ENCODE results near the gene TXNDC11.

- TF ChIP-seq, protein P1, sequence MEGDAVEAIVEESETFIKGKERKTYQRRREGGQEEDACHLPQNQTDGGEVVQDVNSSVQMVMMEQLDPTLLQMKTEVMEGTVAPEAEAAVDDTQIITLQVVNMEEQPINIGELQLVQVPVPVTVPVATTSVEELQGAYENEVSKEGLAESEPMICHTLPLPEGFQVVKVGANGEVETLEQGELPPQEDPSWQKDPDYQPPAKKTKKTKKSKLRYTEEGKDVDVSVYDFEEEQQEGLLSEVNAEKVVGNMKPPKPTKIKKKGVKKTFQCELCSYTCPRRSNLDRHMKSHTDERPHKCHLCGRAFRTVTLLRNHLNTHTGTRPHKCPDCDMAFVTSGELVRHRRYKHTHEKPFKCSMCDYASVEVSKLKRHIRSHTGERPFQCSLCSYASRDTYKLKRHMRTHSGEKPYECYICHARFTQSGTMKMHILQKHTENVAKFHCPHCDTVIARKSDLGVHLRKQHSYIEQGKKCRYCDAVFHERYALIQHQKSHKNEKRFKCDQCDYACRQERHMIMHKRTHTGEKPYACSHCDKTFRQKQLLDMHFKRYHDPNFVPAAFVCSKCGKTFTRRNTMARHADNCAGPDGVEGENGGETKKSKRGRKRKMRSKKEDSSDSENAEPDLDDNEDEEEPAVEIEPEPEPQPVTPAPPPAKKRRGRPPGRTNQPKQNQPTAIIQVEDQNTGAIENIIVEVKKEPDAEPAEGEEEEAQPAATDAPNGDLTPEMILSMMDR (optimal IDR thresholded peaks at IDR 0.05 in 1 of 3, IDR thresholded peaks at IDR 0.05 in 1 of 3, conservative IDR thresholded peaks at IDR 0.05 in 1 of 3; ENCODE audit: extremely low read depth in 1 of 3, insufficient read depth in 2 of 3, low read length in 3 of 3): no peak
- TF ChIP-seq EZH2 (IDR thresholded peaks at IDR 0.05; ENCODE audit: low read length): no peak
Observed at GRCh38 chr16:11707679-11708197, 34.9 kb downstream of the TXNDC11 start.
